Mesothelial cell of epicardium (in vitro differentiated cells): ENCODE data around the gene GRIP2. TPM values are rescaled to one million over a fixed set of nuclear protein-coding genes. Genes with fewer than 3 reads are reported as not detected.

Source experiments
- DNase-seq, 2 experiments: peaks; one replicate each; pipeline ENCODE4 v3.0.0; 2021; ENCODE audit warnings: low spot score in 2 of 2; ENCODE audit not compliant: unreplicated experiment in 2 of 2
- H3K27ac Mint-ChIP-seq: 2 replicates; pipeline ENCODE4 v1.8.0; 2021; ENCODE audit warnings: mixed read lengths
- H3K27me3 Mint-ChIP-seq: 2 replicates; pipeline ENCODE4 v1.8.0; 2021; ENCODE audit warnings: low read depth, mixed read lengths
- H3K36me3 Mint-ChIP-seq: 2 replicates; pipeline ENCODE4 v1.8.0; 2021; ENCODE audit warnings: mixed read lengths
- H3K4me1 Mint-ChIP-seq: 2 replicates; pipeline ENCODE4 v1.8.0; 2021; ENCODE audit warnings: mixed read lengths
- H3K4me3 Mint-ChIP-seq: 2 replicates; pipeline ENCODE4 v1.8.0; 2021; ENCODE audit warnings: mild to moderate bottlenecking, moderate library complexity, mixed read lengths
- H3K9me3 Mint-ChIP-seq: 2 replicates; pipeline ENCODE4 v1.8.0; 2021; ENCODE audit warnings: mixed read lengths
- total RNA-seq: library from RNA; stranded (reverse); gene quantifications from 3 replicates; pipeline ENCODE4 v1.2.1, GENCODE V29; 2021
- TF ChIP-seq, protein P1 (sequence below): fragments of 200-600 bp; sonication (generic); IDR thresholded peaks from one replicate; pipeline ENCODE4 v1.5.0; 2021; ENCODE audit warnings: antibody characterized with exemption; ENCODE audit not compliant: unreplicated experiment

GRIP2 gene
- total RNA-seq, 1 donor from 2014 or later = 1.1 TPM

DNA sequence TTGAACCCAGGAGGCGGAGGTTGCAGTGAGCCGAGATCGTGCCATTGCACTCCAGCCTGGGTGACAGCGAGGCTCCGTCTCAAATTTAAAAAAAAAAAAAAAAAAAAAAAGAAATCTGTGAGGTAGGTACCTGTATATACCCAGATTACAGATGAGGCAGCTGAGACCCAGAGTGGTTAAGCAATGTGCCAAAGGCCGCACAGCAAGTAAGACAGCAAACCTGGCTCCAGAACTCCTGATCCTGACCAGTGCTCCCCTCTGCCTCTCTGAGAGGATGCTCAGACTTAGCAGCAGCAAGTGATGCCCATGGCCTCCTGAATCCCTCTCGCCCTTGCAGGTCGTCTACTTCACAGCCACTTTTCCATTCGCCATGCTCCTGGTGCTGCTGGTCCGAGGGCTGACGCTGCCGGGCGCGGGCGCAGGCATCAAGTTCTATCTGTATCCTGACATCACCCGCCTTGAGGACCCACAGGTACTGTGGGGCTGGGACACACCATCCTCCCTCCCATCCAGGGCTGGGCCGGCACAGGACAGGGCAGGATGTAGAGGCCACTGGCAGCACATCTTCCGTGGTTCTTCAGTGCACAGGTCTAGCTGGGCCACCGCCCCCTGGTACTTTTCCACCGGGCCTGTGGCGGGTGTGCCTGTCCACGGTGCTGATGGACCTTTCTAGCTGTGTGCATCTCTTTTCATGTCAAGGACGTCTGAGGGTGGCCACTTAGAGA, 73.8 kb downstream of the GRIP2 start:
- TF ChIP-seq, protein P1, sequence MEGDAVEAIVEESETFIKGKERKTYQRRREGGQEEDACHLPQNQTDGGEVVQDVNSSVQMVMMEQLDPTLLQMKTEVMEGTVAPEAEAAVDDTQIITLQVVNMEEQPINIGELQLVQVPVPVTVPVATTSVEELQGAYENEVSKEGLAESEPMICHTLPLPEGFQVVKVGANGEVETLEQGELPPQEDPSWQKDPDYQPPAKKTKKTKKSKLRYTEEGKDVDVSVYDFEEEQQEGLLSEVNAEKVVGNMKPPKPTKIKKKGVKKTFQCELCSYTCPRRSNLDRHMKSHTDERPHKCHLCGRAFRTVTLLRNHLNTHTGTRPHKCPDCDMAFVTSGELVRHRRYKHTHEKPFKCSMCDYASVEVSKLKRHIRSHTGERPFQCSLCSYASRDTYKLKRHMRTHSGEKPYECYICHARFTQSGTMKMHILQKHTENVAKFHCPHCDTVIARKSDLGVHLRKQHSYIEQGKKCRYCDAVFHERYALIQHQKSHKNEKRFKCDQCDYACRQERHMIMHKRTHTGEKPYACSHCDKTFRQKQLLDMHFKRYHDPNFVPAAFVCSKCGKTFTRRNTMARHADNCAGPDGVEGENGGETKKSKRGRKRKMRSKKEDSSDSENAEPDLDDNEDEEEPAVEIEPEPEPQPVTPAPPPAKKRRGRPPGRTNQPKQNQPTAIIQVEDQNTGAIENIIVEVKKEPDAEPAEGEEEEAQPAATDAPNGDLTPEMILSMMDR = no peak
- H3K36me3 Mint-ChIP-seq = peaks cover 3% of the 10 kb centered on the region

DNA sequence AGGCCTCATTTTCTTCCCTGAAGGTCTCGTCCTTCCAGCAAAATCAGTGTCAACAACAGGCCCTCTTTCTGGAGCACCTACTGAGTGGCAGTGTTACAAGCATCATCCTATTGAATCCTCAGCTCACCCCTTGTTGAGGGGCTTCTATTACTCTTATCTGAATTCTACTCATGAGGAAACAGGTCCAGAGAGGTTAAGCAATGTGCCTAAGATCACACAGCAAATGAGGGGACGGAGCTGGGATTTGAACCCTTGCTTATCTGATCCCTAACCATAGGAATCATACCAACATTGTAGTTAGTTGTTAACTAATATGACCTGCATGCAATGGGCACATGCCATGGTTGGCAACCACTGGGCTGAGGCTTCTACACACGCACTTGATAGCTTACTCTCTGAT, 74.7 kb downstream of the GRIP2 start:
- no peaks in the 10 kb centered on the region for H3K4me1 Mint-ChIP-seq
- TF ChIP-seq, protein P1 = no peak
- H3K4me3 Mint-ChIP-seq = no peak overlapping the region
- DNase-seq = no peak
- H3K27me3 Mint-ChIP-seq = no peaks in the 10 kb centered on the region
- H3K36me3 Mint-ChIP-seq = peaks cover 3% of the 10 kb centered on the region
- no peaks in the 10 kb centered on the region for H3K9me3 Mint-ChIP-seq
- no peak overlapping the region for H3K27ac Mint-ChIP-seq

More for the DNA sequence above, 73.8 kb downstream of the GRIP2 start:
- no peak overlapping the region for H3K27ac Mint-ChIP-seq
- no peak overlapping the region for H3K4me3 Mint-ChIP-seq
- DNase-seq = no peak
- H3K27me3 Mint-ChIP-seq = no peaks in the 10 kb centered on the region
- no peaks in the 10 kb centered on the region for H3K4me1 Mint-ChIP-seq
- no peaks in the 10 kb centered on the region for H3K9me3 Mint-ChIP-seq

DNA sequence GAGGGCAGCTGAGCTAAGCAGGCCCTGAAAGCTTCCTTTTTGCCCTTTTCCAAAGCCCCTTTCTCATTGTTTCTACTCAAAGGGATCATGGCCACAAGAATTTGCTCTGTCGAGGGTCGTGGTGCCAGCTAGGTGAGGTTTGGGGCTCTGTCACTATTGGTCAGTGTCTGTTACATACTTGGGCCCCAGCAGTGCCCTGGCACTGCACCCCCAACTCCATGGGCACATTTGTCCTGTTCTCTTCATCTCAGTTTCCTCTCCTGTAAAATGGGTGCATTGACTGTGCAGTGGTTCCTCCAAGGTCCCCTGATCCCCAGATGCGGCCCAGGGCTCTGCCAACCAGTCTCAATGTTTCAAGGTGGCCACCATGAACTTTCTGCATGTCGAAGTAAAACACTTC, 75.6 kb downstream of the GRIP2 start:
- no peaks in the 10 kb centered on the region for H3K27me3 Mint-ChIP-seq
- no peak overlapping the region for H3K27ac Mint-ChIP-seq
- TF ChIP-seq, protein P1 = no peak
- H3K4me3 Mint-ChIP-seq = no peak overlapping the region
- no peaks in the 10 kb centered on the region for H3K9me3 Mint-ChIP-seq
- DNase-seq = no peak
- H3K36me3 Mint-ChIP-seq = peaks cover 7% of the 10 kb centered on the region
- H3K4me1 Mint-ChIP-seq = no peaks in the 10 kb centered on the region

DNA sequence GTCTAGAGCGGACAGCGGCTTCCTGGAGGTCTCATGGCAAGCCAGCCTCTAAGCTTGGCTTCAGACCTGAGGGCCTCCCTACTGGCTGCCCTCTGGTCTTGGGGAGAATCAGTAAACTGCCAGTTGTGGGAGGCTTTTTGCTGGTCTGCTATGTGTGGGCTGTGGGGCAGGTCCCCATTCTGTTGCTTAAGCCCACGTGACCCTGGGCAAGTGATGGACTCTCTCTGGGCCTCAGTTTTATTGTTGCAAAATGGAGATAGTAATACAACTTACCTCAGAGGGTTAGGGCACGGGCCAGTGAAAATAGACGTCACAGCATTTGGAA, 76.0 kb downstream of the GRIP2 start:
- TF ChIP-seq, protein P1 = no peak
- Mint-ChIP-seq H3K4me3 (no peak overlapping the region), H3K27me3 (no peaks in the 10 kb centered on the region), H3K9me3 (no peaks in the 10 kb centered on the region), H3K4me1 (no peaks in the 10 kb centered on the region), H3K36me3 (peaks cover 7% of the 10 kb centered on the region), H3K27ac (no peak overlapping the region)
- DNase-seq = no peak

DNA sequence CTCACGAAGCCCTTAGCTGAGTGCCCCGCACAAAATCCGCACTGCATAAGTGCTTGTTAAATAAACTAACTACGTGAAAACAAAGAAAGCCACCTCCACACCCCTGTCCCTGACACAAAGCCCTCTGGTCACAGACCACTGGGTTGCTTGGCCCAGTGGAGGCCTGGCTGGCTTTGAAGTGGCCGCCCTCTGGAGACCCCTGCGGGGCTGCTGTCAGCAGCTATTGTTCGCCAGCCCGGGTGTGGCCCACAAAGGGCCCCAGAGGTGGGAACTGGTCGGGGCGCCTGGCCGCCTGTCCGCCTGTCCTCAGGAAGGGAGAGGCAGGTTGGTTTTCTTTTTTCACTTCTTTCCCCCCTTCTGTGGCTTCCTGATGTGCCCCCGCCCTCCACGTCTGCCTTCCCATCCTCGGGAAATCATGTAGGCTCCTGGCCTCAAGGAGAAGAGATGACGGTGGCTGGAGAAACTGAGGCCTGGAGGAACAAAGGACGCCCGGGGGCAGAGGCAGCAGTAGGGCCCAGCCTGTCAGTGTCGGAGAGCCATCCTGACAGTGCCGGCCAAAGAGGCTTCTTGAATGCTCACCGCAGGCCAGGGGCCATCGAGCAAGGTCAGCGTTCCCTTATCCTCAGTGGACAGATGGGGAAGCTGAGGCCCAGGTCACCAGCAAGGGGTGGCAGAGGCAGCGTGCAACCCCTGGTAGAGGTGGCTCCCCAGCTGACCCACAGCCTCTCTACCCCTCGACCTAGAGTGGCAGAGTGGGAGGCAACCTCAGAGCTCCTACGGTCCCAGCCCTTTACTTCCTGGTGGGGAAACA, 76.6 kb downstream of the GRIP2 start:
- H3K36me3 Mint-ChIP-seq = peaks cover 7% of the 10 kb centered on the region
- DNase-seq = no peak

More for the DNA sequence above, 76.6 kb downstream of the GRIP2 start:
- TF ChIP-seq, protein P1 = no peak
- Mint-ChIP-seq H3K27ac (no peak overlapping the region), H3K4me1 (no peaks in the 10 kb centered on the region), H3K27me3 (no peaks in the 10 kb centered on the region), H3K4me3 (no peak overlapping the region), H3K9me3 (no peaks in the 10 kb centered on the region)
